ENCODE results near the gene CD81. TPM values are rescaled to one million over a fixed set of nuclear protein-coding genes. Genes with fewer than 3 reads are reported as not detected.

Gene CD81
- total RNA-seq, 1 donor from 2014 or later, result 299 TPM

GRCh38 chr11:2436521-2437031 lies 59.5 kb downstream of the CD81 start:
- DNase-seq, result no peak

GRCh38 chr11:2437516-2437915 lies 60.4 kb downstream of the CD81 start:
- DNase-seq, result no peak

DNA sequence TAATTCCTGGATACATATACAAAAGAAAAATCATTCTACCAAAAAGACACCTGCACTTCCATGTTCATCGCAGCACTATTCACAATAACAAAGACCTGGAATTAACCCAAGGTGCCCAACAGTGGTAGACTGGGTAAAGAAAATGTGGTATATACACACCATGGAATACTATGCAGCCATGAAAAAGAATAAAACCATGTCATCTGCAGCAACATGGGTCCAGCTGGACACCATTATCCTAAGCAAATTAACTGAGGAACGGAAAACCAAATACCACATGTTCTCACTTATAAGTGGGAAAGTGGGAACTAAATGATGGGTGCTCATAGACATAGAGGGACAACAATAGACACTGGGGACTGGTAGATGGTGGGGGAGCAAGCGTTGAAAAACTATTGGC lies 62.7 kb downstream of the CD81 start:
- DNase-seq, result no peak

DNA sequence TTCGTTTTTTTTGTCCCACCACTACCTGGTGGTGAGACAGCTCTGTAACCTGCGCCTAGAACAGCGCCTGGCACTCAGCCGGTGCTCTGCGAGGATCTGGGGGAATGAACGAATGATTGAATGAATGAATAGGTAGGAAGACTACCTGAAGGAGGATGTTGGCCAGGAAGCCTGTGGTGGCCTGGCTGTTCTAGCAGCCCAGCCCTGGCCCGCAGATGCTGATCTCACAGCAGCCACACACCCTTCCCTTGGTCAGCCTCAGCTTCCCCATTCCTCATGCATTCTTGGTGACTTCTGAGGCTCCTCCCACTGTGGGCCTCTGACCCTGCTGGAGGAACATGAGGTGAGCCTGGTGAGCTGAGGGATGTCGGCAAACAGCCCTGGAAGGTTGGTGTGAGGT lies 63.5 kb downstream of the CD81 start:
- DNase-seq, result no peak

- no peak for DNase-seq
These were observed 64.1 kb downstream of the CD81 start for GRCh38 chr11:2441171-2441570.

DNA sequence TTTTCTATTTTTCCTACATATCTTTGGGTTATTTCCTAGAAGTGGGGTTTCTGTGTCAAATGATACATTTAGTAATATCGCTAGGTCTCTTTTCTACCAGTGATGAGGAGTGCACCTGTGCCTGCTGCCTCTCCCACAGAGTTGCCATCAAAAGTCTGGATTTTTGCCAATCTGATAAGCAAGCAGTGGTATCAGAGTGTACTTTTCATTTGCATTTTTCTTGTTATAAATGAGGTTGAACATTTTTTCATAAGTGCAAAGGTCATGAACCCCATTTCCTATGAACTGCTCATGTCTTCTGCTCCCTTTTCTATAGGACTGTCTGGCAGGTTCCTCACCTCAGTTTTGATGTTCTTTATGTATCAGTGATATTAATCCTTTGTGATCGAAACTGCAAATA lies 65.5 kb downstream of the CD81 start:
- no peak for DNase-seq

GRCh38 chr11:2443406-2443805 lies 66.3 kb downstream of the CD81 start:
- DNase-seq, result no peak

GRCh38 chr11:2443881-2444820 lies 67.0 kb downstream of the CD81 start, which contains the start of gene TRPM5:
Gene TRPM5, minus strand, starts transcription at chr11:2444514. Its CDS starts 21,478 bp downstream, at chr11:2423036.
- DNase-seq, result no peak

- no peak for DNase-seq
These were observed 68.0 kb downstream of the CD81 start, which contains the start of gene KCNQ1 for GRCh38 chr11:2444821-2445745. Gene KCNQ1, plus strand, starts transcription at chr11:2445008. Its CDS starts 91 bp downstream, at chr11:2445099.

GRCh38 chr11:2445746-2446551 lies 68.8 kb downstream of the CD81 start:
- DNase-seq, result no peak

DNA sequence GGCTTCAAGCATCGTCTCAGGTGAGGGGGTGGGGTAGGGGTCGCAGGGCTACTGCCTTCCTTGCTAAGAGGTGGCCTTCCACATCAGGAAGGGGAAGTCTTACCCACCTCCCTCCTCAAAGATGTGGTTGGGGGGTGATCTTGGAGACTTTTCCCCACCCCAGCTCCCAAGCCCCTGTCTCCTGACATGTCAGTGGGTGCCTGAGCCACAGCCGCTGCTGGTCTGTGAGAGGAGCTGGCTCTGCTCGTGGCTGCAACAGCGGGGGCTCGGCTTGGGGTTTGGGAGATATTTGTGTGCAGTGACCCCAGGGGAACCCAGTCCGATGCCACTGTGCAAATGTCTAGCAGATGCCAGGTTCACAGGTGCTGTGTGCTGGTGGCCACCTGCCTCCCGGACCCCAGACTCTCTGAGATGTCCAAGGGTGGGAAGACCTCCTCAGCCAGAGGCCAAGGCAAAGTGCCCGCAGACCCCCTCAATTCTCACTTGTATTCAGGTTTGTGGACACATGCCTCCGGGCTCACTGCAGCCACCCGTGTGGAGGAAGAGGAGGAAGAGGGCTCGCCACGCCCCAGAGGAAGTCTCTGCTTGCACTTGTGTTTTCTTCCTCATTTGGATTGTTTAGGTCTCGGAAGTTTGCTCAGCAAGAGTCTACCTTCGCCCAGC lies 69.6 kb downstream of the CD81 start:
- DNase-seq, result no peak

Small RNA genes within 50 kb of the gene (small RNA-seq; reads per million reads assigned to genes)
- not detected for gene RF00019 (ENCODE audit: low replicate concordance)

Other genes with a start within 250 kb of the CD81 start
- 467 TPM for gene IGF2, start 237.9 kb upstream of the CD81 start, total RNA-seq
- not detected for gene INS, start 216.1 kb upstream of the CD81 start, total RNA-seq
- 0.30 TPM for gene TH, start 205.5 kb upstream of the CD81 start, total RNA-seq
- gene ASCL2, start 106.7 kb upstream of the CD81 start, total RNA-seq, result 1.7 TPM
- 2.0 TPM for gene C11orf21, start 75.4 kb upstream of the CD81 start, total RNA-seq
- 1.2 TPM for gene TSPAN32, start 75.3 kb upstream of the CD81 start, total RNA-seq
- gene TSSC4, start 23.4 kb downstream of the CD81 start, total RNA-seq, result 18.1 TPM
- gene TRPM5, start 67.2 kb downstream of the CD81 start, total RNA-seq, result under 0.01 TPM
- gene KCNQ1, start 67.7 kb downstream of the CD81 start, total RNA-seq, result 1.3 TPM

All from skin of body (tissue), 3 donors.